GM23338 (cell line): ENCODE measurements around the gene PAQR6. TPM values are rescaled to one million over a fixed set of nuclear protein-coding genes. Genes with fewer than 3 reads are reported as not detected.

Experiments used
- CREB1 ChIP-seq: fragments of 250-450 bp; sonication (Bioruptor Pico); IDR thresholded peaks from 2 replicates; pipeline ENCODE4 v1.5.0; 2020; ENCODE audit warnings: low read depth, mild to moderate bottlenecking, moderate library complexity
- EZH2 ChIP-seq: fragments of 200-600 bp; sonication (generic); IDR thresholded peaks from one replicate; pipeline ENCODE4 v1.8.0; 2017; ENCODE audit warnings: antibody characterized with exemption, mild to moderate bottlenecking, low read depth; ENCODE audit not compliant: unreplicated experiment
- EZH2phosphoT487 ChIP-seq: fragments of 200-600 bp; sonication (generic); IDR thresholded peaks from one replicate; pipeline ENCODE4 v1.8.1; 2018; ENCODE audit warnings: antibody characterized with exemption; ENCODE audit not compliant: unreplicated experiment
- NANOG ChIP-seq: IDR thresholded peaks from 2 replicates; pipeline ENCODE4 v1.6.1; 2016; ENCODE audit warnings: antibody characterized with exemption, borderline replicate concordance
- POLR2AphosphoS5 ChIP-seq: IDR thresholded peaks from 2 replicates; pipeline ENCODE4 v1.6.1; 2016; ENCODE audit warnings: antibody characterized with exemption, low read depth
- REST ChIP-seq: IDR thresholded peaks from one replicate; pipeline ENCODE4 v1.6.1; 2018; ENCODE audit warnings: antibody characterized with exemption; ENCODE audit not compliant: unreplicated experiment
- STAT1 ChIP-seq: IDR thresholded peaks from one replicate; pipeline ENCODE4 v1.6.1; 2016; ENCODE audit warnings: antibody characterized with exemption; ENCODE audit not compliant: unreplicated experiment
- ZNF114 ChIP-seq: fragments of 250-450 bp; sonication (Bioruptor Pico); IDR thresholded peaks from 2 replicates; pipeline ENCODE4 v1.5.0; 2020; ENCODE audit warnings: mild to moderate bottlenecking, moderate library complexity
- ZNF331 ChIP-seq: fragments of 250-450 bp; sonication (Bioruptor Pico); IDR thresholded peaks from 2 replicates; pipeline ENCODE4 v1.5.0; 2020; ENCODE audit warnings: low read depth, mild to moderate bottlenecking, moderate library complexity
- ZNF462 ChIP-seq: fragments of 250-450 bp; sonication (Bioruptor Pico); IDR thresholded peaks from 2 replicates; pipeline ENCODE4 v1.5.0; 2020; ENCODE audit warnings: mild to moderate bottlenecking, moderate library complexity
- polyA plus RNA-seq: library from polyadenylated mRNA; unstranded; fragments of >200 nt; fragmentation: Nextera tagmentation; extraction: Ambion mirVana; gene quantifications from 2 replicates; pipeline ENCODE4 v1.2.1, GENCODE V29; 2016
- total RNA-seq: library from RNA; depleted of rRNA; stranded (reverse); fragments of >200 nt; shearing (Covaris generic); gene quantifications from 2 replicates; pipeline ENCODE4 v1.2.3, GENCODE V29; 2014

Gene PAQR6
- total and polyA plus RNA-seq, 2 experiments from 2014 or later = 2.4 to 4.2 TPM

GRCh38 chr1:156241926-156242325, 5.9 kb downstream of the PAQR6 start, which contains the start of gene BGLAP (continued):
- TF ChIP-seq ZNF462 (CRISPR knock-in tag) = no peak
- no peak for TF ChIP-seq ZNF331
- TF ChIP-seq STAT1 = no peak
- TF ChIP-seq REST = no peak
- TF ChIP-seq ZNF114 (CRISPR knock-in tag) = no peak
- no peak for TF ChIP-seq EZH2
- TF ChIP-seq EZH2phosphoT487 = no peak
- no peak for TF ChIP-seq NANOG
- no peak for TF ChIP-seq CREB1 (CRISPR knock-in tag)
- TF ChIP-seq POLR2AphosphoS5 = no peak
